Measurements from ENCODE around the gene RUSF1. TPM values are rescaled to one million over a fixed set of nuclear protein-coding genes. Genes with fewer than 3 reads are reported as not detected.

Gene RUSF1
- total and polyA plus RNA-seq, 7 donors = 6.9 to 16.2 (median 10.8) TPM

DNA sequence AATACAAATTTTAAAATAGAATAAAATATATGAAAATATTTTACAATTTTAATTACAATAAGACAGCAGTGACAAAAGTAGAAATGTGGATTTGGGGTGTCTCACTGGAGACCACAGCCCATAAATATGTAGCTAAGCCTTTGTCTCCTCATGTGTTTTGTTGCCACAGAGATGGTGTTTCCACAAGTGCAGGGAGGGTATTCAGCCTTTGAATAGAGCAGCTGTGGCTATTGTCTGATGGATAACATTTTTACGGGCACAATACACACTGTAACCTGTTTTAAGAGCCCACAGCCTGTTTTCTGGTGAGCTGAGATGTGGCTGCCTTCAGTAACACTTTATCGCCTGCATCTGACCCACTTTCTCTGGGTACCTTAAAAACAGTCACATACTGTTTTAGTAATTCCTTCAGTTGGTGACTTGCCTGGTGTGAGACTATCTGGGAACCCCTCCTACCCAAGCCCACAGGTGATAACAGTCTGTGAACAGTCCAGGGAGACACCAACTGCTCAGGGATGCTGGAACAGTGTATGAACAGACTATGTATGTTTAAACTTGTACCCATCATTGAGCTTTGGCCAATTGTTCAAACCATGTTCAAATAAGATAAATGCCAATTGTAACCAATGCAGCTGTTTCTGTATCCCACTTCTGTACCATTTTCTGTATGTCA, 11.7 kb upstream of the RUSF1 start:
- intact Hi-C loops (cut with DNase I) = no loop called here
- no peak for DNase-seq
- TF ChIP-seq, protein P1, sequence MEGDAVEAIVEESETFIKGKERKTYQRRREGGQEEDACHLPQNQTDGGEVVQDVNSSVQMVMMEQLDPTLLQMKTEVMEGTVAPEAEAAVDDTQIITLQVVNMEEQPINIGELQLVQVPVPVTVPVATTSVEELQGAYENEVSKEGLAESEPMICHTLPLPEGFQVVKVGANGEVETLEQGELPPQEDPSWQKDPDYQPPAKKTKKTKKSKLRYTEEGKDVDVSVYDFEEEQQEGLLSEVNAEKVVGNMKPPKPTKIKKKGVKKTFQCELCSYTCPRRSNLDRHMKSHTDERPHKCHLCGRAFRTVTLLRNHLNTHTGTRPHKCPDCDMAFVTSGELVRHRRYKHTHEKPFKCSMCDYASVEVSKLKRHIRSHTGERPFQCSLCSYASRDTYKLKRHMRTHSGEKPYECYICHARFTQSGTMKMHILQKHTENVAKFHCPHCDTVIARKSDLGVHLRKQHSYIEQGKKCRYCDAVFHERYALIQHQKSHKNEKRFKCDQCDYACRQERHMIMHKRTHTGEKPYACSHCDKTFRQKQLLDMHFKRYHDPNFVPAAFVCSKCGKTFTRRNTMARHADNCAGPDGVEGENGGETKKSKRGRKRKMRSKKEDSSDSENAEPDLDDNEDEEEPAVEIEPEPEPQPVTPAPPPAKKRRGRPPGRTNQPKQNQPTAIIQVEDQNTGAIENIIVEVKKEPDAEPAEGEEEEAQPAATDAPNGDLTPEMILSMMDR (IDR thresholded peaks at IDR 0.05) = no peak
- H3K9me3 ChIP-seq = no peaks in the 10 kb centered on the region
- H3K36me3 ChIP-seq (ENCODE audit: insufficient read depth in 1 of 2, low read depth in 1 of 2) = no peaks in the 10 kb centered on the region
- H3K27me3 ChIP-seq (ENCODE audit: insufficient read depth in 3 of 3, low read length in 2 of 3) = no peaks in the 10 kb centered on the region
- H3K4me1 ChIP-seq = no peaks in the 10 kb centered on the region
- no peak for ATAC-seq
- WGBS, 3 donors = 76 to 91% (median 86%) methylated on average over 2 of the region's 2 CpGs
- no peak overlapping the region for H3K27ac ChIP-seq
- no peak overlapping the region for H3K4me3 ChIP-seq

DNA sequence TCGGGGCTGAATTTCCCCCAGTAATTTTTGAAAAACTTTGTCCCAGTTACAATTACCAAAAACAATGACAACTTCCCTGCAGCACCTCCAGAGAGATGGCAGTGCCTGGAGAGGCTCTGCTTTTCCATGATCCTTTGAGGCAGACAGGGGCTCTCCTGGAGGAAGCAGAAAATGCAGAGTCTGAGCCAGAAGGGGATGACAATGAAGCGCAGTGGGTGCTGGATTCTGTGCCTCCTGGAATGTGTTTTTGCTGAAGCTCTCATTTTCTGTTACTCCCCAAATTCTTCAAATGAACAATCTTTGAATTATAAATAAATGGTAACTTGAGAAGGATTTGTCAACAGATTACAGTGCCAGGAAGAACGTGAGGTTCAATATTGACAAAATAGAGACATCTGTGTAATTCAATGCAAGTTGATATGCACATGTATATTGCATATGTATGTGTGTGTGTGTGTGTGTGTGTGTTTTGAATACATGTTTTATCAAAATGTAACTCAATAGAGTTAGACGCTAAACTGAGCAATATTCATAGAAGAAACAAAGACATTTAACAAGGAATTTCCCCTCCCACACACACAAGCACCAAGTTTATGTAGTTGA, 9.7 kb upstream of the RUSF1 start:
- H3K27ac ChIP-seq = no peak overlapping the region
- TF ChIP-seq, protein P1 (IDR thresholded peaks at IDR 0.05) = no peak
- ATAC-seq (no peak), DNase-seq (no peak)
- 70 to 75% (median 70%) methylated on average over 4 of the region's 4 CpGs for WGBS, 3 donors
- H3K27me3 ChIP-seq (ENCODE audit: insufficient read depth in 3 of 3, low read length in 2 of 3) = no peaks in the 10 kb centered on the region
- no peaks in the 10 kb centered on the region for H3K9me3 ChIP-seq
- H3K4me3 ChIP-seq = no peak overlapping the region
- no peaks in the 10 kb centered on the region for H3K36me3 ChIP-seq (ENCODE audit: insufficient read depth in 1 of 2, low read depth in 1 of 2)
- intact Hi-C loops (cut with DNase I) = no loop called here
- no peaks in the 10 kb centered on the region for H3K4me1 ChIP-seq

DNA sequence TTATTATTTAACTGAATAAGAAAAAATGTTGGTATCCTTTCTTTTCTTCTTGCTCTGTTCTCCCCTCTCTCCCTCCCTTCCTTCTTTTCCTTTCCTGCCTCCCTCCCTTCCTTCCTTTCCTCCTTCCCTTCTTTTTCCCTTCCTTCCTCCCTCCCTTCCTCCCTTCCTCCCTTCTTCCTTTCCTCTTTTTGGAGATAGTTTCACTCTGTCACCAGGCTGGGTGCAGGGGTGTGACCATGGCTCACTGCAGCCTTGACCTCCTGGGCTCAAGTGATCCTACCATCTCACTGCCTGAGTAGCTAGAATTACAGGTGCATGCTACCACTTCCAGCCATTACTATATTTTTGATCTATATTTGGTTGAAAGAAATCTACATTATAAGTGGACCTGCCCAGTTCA, 5.7 kb upstream of the RUSF1 start:
- H3K4me1 ChIP-seq = peaks cover 4% of the 10 kb centered on the region
- ATAC-seq = no peak
- intact Hi-C loops (cut with DNase I) = loop anchor here in 1 of 2 donors (5.0 kb wide), 1 partner anchor 198 kb away; a partner anchor contains a TSS

DNA sequence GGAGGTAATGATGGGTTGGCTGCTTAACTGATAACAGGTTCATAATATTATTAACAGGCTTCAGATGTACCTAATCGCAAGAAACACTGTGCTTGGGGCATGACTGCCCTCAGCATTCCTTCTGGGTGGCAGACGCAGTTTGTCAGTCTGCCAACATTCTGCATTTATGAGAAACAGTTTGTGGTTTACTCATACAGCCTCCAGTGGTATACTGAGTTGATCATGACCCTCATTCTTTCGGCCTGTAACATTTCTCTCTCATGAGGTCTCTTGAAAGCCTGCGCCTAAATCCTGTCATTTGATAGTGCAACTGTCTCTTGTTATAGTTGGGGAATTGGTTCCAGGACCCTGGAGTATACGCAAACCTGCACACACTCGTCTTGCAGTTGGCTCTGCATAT, 4.9 kb upstream of the RUSF1 start:
- DNase-seq = no peak
- intact Hi-C loops (cut with DNase I) = loop anchor here in 1 of 2 donors (5.0 kb wide), 1 partner anchor 199 kb away; a partner anchor contains a TSS
- Histone ChIP-seq H3K9me3 (no peaks in the 10 kb centered on the region), H3K36me3 (ENCODE audit: insufficient read depth in 1 of 2, low read depth in 1 of 2) (no peaks in the 10 kb centered on the region), H3K27me3 (ENCODE audit: insufficient read depth in 3 of 3, low read length in 2 of 3) (no peaks in the 10 kb centered on the region), H3K4me3 (no peak overlapping the region), H3K4me1 (peaks cover 4% of the 10 kb centered on the region), H3K27ac (no peak overlapping the region)
- TF ChIP-seq, protein P1 (IDR thresholded peaks at IDR 0.05) = no peak
- no peak for ATAC-seq
- 57 to 70% (median 60%) methylated on average over 6 of the region's 6 CpGs for WGBS, 3 donors

More for the DNA sequence above, 5.7 kb upstream of the RUSF1 start:
- Histone ChIP-seq H3K9me3 (no peaks in the 10 kb centered on the region), H3K27ac (no peak overlapping the region), H3K4me3 (no peak overlapping the region), H3K27me3 (ENCODE audit: insufficient read depth in 3 of 3, low read length in 2 of 3) (no peaks in the 10 kb centered on the region), H3K36me3 (ENCODE audit: insufficient read depth in 1 of 2, low read depth in 1 of 2) (no peaks in the 10 kb centered on the region)
- DNase-seq = no peak
- TF ChIP-seq, protein P1 (IDR thresholded peaks at IDR 0.05) = no peak

Data from psoas muscle (tissue), 8 donors.